ENCODE results near the gene MXRA7.
"Not testable (repeated sequence)": the region's sequence is repeated elsewhere in the genome, so short reads cannot be mapped to it uniquely, and the experiment has no call there.

GRCh38 chr17:76698466-76698977, 12.2 kb downstream of the MXRA7 start:
- not testable (repeated sequence) for TF ChIP-seq CTCF (IDR thresholded peaks at IDR 0.05; ENCODE audit: low read depth, low read length); EZH2phosphoT487 (IDR thresholded peaks at IDR 0.05; ENCODE audit: low read depth)

Data from OCI-LY3 (cell line).